H1 (cell line): ENCODE results near the gene OSBPL3. TPM values are rescaled to one million over a fixed set of nuclear protein-coding genes. Genes with fewer than 3 reads are reported as not detected.

Experiments used
- JUND ChIP-seq: IDR thresholded peaks from 2 replicates; pipeline ENCODE4 v1.6.1; 2011; ENCODE audit warnings: mild to moderate bottlenecking, improper control_type of control experiment, low read length
- TAF1 ChIP-seq: IDR thresholded peaks from 2 replicates; pipeline ENCODE4 v1.6.1; 2011; ENCODE audit warnings: mild to moderate bottlenecking, low read depth, low read length
- polyA plus RNA-seq, 7 experiments: library from polyadenylated mRNA; depleted of rRNA in 3 of 7; stranded (reverse) in 5 of 7; unstranded in 2 of 7; fragments of >200 nt in 5 of 7; fragments of 200-250 nt in 2 of 7; gene quantifications; 1 replicate in 5 of 7; 2 replicates in 1 of 7; 4 replicates in 1 of 7; pipeline versions ENCODE4 v1.2.1 to v1.2.3, GENCODE V29; 2011 to 2013; ENCODE audit warnings: missing spikeins in 2 of 7, mixed read lengths in 2 of 7
- total RNA-seq: library from RNA; stranded (reverse); fragmentation: NEBNext Ultra II Directional; extraction: Animal tissue kit (Norgen Biotek cat#: 25700); gene quantifications from 2 replicates; pipeline ENCODE4 v1.2.1, GENCODE V29; 2021

The OSBPL3 gene
- total and polyA plus RNA-seq, 2 of the 8 experiments (the other 6 are each of a cell fraction or from before 2014, with no cell fraction given), result 2.8 to 13.9 TPM

GRCh38 chr7:24936121-24936824 is 43.7 kb downstream of the OSBPL3 start (continued):
- no peak for TF ChIP-seq JUND
- no peak for TF ChIP-seq TAF1
